ENCODE measurements around the gene CUL5. TPM values are rescaled to one million over a fixed set of nuclear protein-coding genes. Genes with fewer than 3 reads are reported as not detected.
"Not testable (repeated sequence)": the region's sequence is repeated elsewhere in the genome, so short reads cannot be mapped to it uniquely, and the experiment has no call there.

Gene CUL5
- total and polyA plus RNA-seq, 2 of the 4 experiments (the other 2 are of a cell fraction): 8.8 to 31.0 TPM

DNA sequence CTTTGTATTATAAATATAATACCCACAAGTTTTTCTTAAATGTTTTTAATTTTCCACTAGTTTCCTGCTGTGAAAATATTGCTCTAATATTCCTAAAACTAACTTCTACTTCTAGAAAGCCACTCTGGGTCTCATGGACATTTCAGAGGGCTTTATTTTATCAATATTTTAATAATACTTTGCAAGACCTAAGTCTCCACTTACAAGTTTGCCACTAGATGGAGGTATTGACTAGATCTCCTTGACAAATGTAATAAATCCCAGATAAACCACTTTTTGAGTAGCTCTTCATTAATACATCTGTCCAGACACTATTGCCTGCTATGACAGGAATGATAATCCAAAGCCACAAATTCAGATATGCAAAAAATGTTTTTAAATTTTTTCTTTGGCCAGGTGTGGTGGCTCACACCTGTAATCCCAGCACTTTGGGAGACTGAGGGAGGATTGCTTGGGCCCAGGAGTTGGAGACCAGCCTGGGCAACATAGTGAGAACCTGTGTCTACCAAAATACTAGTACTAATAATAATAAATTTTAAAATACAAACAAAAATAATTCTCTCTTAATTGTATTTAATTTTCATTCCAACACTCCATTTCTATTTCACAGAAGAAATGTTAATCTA is 109.2 kb downstream of the CUL5 start:
- no peak overlapping the region for H2BK5ac ChIP-seq (ENCODE audit: low read depth, low read length, poor library complexity, severe bottlenecking)
- H4K8ac ChIP-seq (ENCODE audit: low read depth in 2 of 2, low read length in 2 of 2): no peak overlapping the region
- no peak overlapping the region for H2BK20ac ChIP-seq (ENCODE audit: low read depth, low read length)
- ChIA-PET CTCF (interaction anchor here (0.6 to 1.0 kb wide), 7 partner anchors 12 to 1594 kb away, joined by 3 to 4 read pairs (median 3); partner anchors contain the start of gene ATM), POLR2A (ENCODE audit: unreplicated experiment) (no interaction called here)
- BruUV-seq (replicated peaks): no TSS peak
- H3K14ac ChIP-seq (replicated peaks; ENCODE audit: low read depth, low read length): no peak overlapping the region
- H4K5ac ChIP-seq (ENCODE audit: low read depth, low read length): no peak overlapping the region
- H3K4ac ChIP-seq (ENCODE audit: low read depth, low read length): no peak overlapping the region
- no peak overlapping the region for H2AFZ ChIP-seq (replicated peaks; ENCODE audit: low read length, poor library complexity)
- intact Hi-C loops (cut with micrococcal nuclease) (loop anchor here (1.0 kb wide), 2 partner anchors 530 to 537 kb away; no protein-coding TSS in a partner anchor), in situ Hi-C loops (cut with MboI; ENCODE audit: low sequenced_read_pairs) (loop anchor here (5.0 kb wide), 1 partner anchor 534 kb away; no protein-coding TSS in a partner anchor), dilution Hi-C loops (cut with HindIII; ENCODE audit: low sequenced_read_pairs, unreplicated experiment) (no loop called here)
- no peak overlapping the region for H2BK15ac ChIP-seq (ENCODE audit: low read depth, low read length)
- peaks cover 7 to 16% of the 10 kb centered on the region in 2 experiments; a peak in 3 of 4 replicates for H3K79me1 ChIP-seq (ENCODE audit: low read depth in 1 of 2, low read length in 2 of 2)
- H3K27ac ChIP-seq (ENCODE audit: insufficient read depth, low read length): no peak overlapping the region
- H3K9me3 ChIP-seq (ENCODE audit: control insufficient read depth, insufficient read depth, low read length): no peaks in the 10 kb centered on the region
- peak; percentile 76 for DNase-seq
- H3K36me3 ChIP-seq (ENCODE audit: control insufficient read depth, insufficient read depth, low read length): no peaks in the 10 kb centered on the region
- peaks cover 11% of the 10 kb centered on the region; the same call in 1 of the 2 replicates for H3K9me1 ChIP-seq (ENCODE audit: insufficient read depth, low read length)
- no peak overlapping the region for H3K18ac ChIP-seq (ENCODE audit: low read depth, low read length)
- no peak overlapping the region for H3K9ac ChIP-seq (ENCODE audit: low read depth, low read length)
- no peak overlapping the region for H2AK9ac ChIP-seq (replicated peaks; ENCODE audit: low read depth, low read length, poor library complexity)
- no peak overlapping the region for H2AK5ac ChIP-seq (ENCODE audit: low read depth, low read length)
- peaks cover 6% of the 10 kb centered on the region for H3K4me1 ChIP-seq (ENCODE audit: control insufficient read depth, insufficient read depth, low read length)
- H3K56ac ChIP-seq (ENCODE audit: extremely low read depth, insufficient read depth, low read length): no peak overlapping the region
- H3K23ac ChIP-seq (ENCODE audit: low read depth, low read length): no peak overlapping the region
- no peak overlapping the region for H3K4me3 ChIP-seq (ENCODE audit: insufficient read depth, low read depth, low read length)
- TF ChIP-seq, protein P1, sequence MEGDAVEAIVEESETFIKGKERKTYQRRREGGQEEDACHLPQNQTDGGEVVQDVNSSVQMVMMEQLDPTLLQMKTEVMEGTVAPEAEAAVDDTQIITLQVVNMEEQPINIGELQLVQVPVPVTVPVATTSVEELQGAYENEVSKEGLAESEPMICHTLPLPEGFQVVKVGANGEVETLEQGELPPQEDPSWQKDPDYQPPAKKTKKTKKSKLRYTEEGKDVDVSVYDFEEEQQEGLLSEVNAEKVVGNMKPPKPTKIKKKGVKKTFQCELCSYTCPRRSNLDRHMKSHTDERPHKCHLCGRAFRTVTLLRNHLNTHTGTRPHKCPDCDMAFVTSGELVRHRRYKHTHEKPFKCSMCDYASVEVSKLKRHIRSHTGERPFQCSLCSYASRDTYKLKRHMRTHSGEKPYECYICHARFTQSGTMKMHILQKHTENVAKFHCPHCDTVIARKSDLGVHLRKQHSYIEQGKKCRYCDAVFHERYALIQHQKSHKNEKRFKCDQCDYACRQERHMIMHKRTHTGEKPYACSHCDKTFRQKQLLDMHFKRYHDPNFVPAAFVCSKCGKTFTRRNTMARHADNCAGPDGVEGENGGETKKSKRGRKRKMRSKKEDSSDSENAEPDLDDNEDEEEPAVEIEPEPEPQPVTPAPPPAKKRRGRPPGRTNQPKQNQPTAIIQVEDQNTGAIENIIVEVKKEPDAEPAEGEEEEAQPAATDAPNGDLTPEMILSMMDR (conservative IDR thresholded peaks at IDR 0.05; ENCODE audit: low read depth, low read length): peak; percentile 69
- TF ChIP-seq CEBPB (IDR thresholded peaks at IDR 0.05; ENCODE audit: low read depth, low read length): no peak
- TF ChIP-seq RAD21 (IDR thresholded peaks at IDR 0.05; ENCODE audit: low read length): peak; percentile 63
- peak; percentile 47; the same call in 1 of the 2 replicates for TF ChIP-seq SMC3 (IDR thresholded peaks at IDR 0.05; ENCODE audit: low read depth, low read length)
- no peak for TF ChIP-seq MXI1 (IDR thresholded peaks at IDR 0.05; ENCODE audit: borderline replicate concordance, low read depth, low read length)
- H3K4me2 ChIP-seq (ENCODE audit: low read depth, low read length): no peak overlapping the region
- H4K20me1 ChIP-seq (ENCODE audit: insufficient read depth, low read length): peaks cover 4% of the 10 kb centered on the region; the same call in 1 of the 2 replicates
- ATAC-seq (ENCODE audit: low read depth): no peak
- H3K27me3 ChIP-seq (ENCODE audit: control insufficient read depth, insufficient read depth, low read length): no peaks in the 10 kb centered on the region
- no peak overlapping the region for H2BK120ac ChIP-seq (ENCODE audit: low read depth, low read length)
- no peak overlapping the region for H4K91ac ChIP-seq (ENCODE audit: insufficient read depth, low read depth, low read length)

DNA sequence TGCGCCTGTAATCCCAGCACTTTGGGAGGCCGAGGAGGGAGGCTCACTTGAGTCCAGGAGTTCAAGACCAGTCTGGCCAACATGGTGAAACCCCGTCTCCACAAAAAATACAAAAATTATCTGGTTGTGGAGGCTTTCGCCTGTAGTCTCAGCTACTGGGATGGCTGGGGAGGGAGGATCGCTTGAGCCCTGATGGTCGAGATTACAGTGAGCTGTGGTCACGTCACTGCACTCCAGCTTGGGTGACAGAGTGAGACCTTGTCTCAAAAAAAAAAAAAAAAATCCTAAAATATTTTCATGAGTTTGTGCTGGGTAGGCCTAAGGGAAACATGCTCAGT is 112.2 kb downstream of the CUL5 start:
- H3K4ac ChIP-seq (ENCODE audit: low read depth, low read length): 0 out of 2 replicates have a peak overlapping the region, but pooled peaks have one; percentile 7
- H3K9ac ChIP-seq (ENCODE audit: low read depth, low read length); H3K27me3 ChIP-seq (ENCODE audit: control insufficient read depth, insufficient read depth, low read length); H3K4me1 ChIP-seq (ENCODE audit: control insufficient read depth, insufficient read depth, low read length); H3K23ac ChIP-seq (ENCODE audit: low read depth, low read length); ATAC-seq (ENCODE audit: low read depth); H3K9me3 ChIP-seq (ENCODE audit: control insufficient read depth, insufficient read depth, low read length); H2BK20ac ChIP-seq (ENCODE audit: low read depth, low read length); H4K91ac ChIP-seq (ENCODE audit: insufficient read depth, low read depth, low read length); H3K18ac ChIP-seq (ENCODE audit: low read depth, low read length); BruUV-seq (replicated peaks); H3K27ac ChIP-seq (ENCODE audit: insufficient read depth, low read length); H4K20me1 ChIP-seq (ENCODE audit: insufficient read depth, low read length); in situ Hi-C loops (cut with MboI; ENCODE audit: low sequenced_read_pairs); H2AK5ac ChIP-seq (ENCODE audit: low read depth, low read length); H3K36me3 ChIP-seq (ENCODE audit: control insufficient read depth, insufficient read depth, low read length); DNase-seq; H3K56ac ChIP-seq (ENCODE audit: extremely low read depth, insufficient read depth, low read length); H2BK5ac ChIP-seq (ENCODE audit: low read depth, low read length, poor library complexity, severe bottlenecking); CTCF ChIA-PET; H2BK120ac ChIP-seq (ENCODE audit: low read depth, low read length); H3K14ac ChIP-seq (replicated peaks; ENCODE audit: low read depth, low read length); dilution Hi-C loops (cut with HindIII; ENCODE audit: low sequenced_read_pairs, unreplicated experiment): not testable (repeated sequence)
- intact Hi-C loops (cut with micrococcal nuclease): loop anchor here (1.0 to 5.0 kb wide), 3 partner anchors 101 to 1816 kb away; partner anchors contain the start of genes ATM and NPAT
- 0 out of 3 replicates have a peak overlapping the region, but pooled peaks have one; percentile 12 for H2BK15ac ChIP-seq (ENCODE audit: low read depth, low read length)
- H4K5ac ChIP-seq (ENCODE audit: low read depth, low read length): peak overlapping the region; percentile 7
- peak overlapping the region; percentile 68 for H3K4me2 ChIP-seq (ENCODE audit: low read depth, low read length)
- H4K8ac ChIP-seq (ENCODE audit: low read depth in 2 of 2, low read length in 2 of 2): peak overlapping the region; percentile 44 to 83
- no CpG with 5 or more reads among the region's 7 CpGs for WGBS, 2 experiments (ENCODE audit: extremely low coverage in 2 of 2, insufficient read length in 1 of 2)
- peaks cover 13% of the 10 kb centered on the region for H3K9me1 ChIP-seq (ENCODE audit: insufficient read depth, low read length)
- POLR2A ChIA-PET (ENCODE audit: unreplicated experiment): interaction anchor here (0.5 kb wide), 1 partner anchor 94 kb away, joined by 3 read pairs; no protein-coding TSS in a partner anchor
- peak overlapping the region; percentile 90 for H2AFZ ChIP-seq (replicated peaks; ENCODE audit: low read length, poor library complexity)
- peaks cover 11 to 36% of the 10 kb centered on the region in 2 experiments; a peak in 3 of 4 replicates for H3K79me1 ChIP-seq (ENCODE audit: low read depth in 1 of 2, low read length in 2 of 2)
- peak overlapping the region; percentile 86 for H3K4me3 ChIP-seq (ENCODE audit: insufficient read depth, low read depth, low read length)
- H2AK9ac ChIP-seq (replicated peaks; ENCODE audit: low read depth, low read length, poor library complexity): peak overlapping the region; percentile 8
